NCI-H187 (cell line): ENCODE results near the gene OGFOD3.
"Not testable (repeated sequence)": the region's sequence is repeated elsewhere in the genome, so short reads cannot be mapped to it uniquely, and the experiment has no call there.

Experiments
- DNase-seq, 2 experiments: peaks; one replicate each; lab custom pipeline; 2025; lab: John Stamatoyannopoulos, UW

The OGFOD3 gene

GRCh38 chr17:82388223-82388921, 30.0 kb downstream of the OGFOD3 start:
- DNase-seq = no peak

DNA sequence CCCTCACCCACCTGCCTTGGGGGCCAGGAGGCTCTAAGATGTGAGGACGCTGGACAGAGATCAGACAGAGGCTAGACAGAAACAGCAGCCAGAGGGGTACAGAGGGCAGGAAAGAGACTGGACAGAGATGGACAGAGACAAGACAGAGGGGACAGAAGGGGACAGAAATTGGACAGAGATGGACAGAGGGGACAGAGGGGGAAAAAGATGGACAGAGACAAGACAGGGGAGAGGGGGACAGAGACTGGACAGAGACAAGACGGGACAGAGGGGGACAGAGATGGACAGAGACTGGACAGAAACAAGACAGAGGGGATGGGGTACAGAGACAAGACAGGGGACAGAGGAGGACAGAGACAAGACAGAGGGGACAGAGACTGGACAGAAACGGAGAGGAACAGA, 30.7 kb downstream of the OGFOD3 start:
- no peak for DNase-seq

DNA sequence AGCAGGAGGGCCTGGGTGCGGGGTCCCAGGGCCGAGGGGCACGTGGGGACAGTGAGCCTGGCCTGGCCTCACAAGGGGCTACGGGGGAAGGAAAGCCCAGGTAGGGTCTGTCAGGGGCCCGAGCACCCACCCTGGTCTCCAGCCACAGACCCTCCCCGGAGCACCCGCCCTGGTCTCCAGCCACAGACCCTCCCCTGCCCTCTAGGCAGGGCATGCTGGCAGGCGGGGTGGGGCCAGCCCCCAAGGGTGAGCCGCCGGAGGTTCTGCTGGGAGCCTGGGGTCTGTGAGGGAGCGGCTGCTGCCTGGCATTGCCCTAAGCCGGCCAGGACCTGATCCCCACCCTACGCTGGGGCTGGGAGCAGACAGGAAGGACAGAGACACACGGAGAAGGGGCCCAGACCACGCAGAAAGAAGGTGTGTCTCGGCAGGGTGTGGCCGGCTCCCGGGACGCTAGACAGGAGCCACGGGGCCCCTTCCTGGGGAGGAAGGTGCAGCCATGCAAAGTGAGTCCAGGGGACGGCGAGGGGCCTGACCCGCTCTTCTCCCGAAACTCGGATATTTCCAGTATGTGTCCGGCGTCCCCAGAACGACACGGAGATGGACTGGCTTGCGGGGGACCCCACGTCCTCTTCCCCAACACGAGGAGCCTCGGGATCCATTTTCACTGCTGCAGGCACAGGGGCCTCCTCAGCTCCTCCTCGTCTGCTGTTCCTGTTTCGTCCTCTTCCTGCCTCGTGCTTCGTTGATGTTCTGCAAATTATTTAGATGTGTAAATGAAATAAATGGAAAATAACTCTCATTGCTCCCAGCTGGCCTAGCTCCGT, 31.3 kb downstream of the OGFOD3 start:
- no peak for DNase-seq

- DNase-seq = no peak
Measured at GRCh38 chr17:82386255-82386831, 32.0 kb downstream of the OGFOD3 start.

- DNase-seq = no peak
Measured at GRCh38 chr17:82385559-82386254, 32.7 kb downstream of the OGFOD3 start.

- DNase-seq = peak; percentile 27 to 67
Measured at GRCh38 chr17:82384730-82385481, 33.5 kb downstream of the OGFOD3 start.

DNA sequence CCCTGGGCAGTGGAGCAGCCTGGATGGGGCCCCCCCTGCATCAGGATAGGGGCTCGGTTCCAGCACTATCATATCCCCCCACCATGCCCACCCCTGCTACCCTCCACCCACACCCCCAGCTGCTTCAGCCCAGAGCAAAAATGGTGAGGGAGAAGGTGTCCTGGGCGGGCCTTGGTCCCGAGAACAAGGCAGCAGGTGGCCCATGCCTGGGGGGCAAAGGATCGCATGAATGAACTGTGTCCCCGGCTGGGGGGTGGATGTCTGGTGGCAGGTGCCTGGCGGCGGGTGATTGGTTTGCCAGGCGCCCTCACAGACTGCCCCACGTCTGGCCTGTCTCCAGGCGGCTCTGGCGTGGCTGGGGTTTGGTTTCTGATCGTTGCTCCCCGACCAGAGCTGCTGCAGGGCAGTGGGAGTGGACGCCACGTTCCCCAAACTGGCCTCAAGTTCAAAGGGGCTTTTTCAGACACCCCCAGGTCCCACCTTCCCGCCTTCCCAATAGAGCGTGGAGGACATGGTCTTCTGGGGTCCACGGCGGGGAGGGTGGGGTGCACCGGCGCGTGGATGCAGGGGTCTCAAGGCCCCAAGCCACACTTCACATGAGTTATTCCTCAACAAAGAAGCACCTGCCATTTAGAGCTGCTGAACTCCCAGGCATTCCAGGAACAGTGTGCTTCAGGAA, 34.2 kb downstream of the OGFOD3 start:
- no peak for DNase-seq

- no peak for DNase-seq
Measured at GRCh38 chr17:82383411-82383810, 35.0 kb downstream of the OGFOD3 start.

GRCh38 chr17:82382933-82383255, 35.5 kb downstream of the OGFOD3 start:
- DNase-seq = no peak

DNA sequence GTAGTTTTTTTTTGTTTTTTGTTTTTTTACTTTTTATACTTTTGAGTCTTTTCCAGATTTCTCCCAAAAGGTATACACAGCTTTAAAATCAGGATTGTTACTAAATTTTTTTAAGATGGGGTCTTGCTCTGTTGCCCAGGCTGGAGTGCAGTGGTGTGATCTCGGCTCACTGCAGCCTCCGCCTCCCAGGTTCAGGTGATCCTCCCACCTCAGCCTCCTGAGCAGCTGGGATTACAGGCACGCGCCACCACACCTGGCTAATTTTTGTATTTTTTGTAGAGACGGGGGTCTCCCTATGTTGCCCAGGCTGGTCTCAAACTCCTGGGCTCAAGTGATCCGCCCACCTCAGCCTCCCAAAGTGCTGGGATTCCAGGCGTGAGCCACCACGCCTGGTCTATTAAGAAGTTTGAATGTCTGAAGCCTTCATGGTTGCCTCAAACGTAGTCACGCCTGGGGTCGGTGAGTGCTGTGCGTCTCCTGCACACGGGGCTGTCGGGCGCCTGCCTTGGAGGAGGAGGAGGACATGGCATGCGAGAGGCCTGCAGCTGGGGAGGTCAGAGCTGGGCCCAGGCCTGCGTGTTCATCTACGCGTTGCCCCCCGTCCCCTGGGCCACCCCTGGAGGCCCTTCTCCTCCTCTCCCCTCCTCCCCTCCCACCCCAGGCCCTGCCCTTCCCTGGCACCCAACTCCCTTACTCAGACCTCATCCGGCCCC, 36.0 kb downstream of the OGFOD3 start:
- not testable (repeated sequence) for DNase-seq

GRCh38 chr17:82381703-82382009, 36.7 kb downstream of the OGFOD3 start:
- not testable (repeated sequence) for DNase-seq

DNA sequence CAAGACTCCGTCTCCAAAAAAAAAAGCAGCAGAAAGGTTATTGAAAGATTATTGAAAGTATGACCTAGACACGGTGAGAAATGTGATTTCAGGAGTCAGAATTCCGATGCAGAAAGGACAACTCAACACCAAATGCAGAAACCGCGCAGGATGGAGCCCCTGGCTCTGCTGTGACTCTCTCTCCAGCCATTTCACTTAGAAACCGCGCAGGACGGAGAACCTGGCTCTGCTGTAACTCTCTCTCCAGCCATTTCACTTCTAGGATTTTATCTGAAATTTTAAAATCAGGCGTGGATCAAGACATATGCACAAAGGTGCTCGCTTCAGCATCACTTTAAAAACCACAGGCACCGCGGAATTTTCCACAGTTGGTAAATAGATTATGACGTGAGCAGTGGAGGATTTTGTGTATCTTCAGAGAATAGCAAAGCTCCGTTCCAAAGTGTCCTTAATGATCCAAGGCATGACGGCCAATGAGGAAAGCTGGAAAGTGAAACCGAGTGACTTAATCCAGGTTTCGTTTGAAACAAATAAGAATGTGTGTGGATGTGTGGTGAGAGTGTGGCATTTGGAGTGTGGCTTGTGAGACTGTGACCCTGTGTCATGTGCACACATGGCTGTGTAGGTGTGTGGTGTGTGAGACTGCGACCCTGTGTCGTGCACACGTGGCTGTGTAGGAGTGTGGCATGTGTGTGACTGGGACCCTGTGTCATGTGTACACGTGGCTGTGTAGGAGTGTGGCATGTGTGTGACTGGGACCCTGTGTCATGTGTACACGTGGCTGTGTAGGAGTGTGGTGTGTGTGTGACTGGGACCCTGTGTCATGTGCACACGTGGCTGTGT, 37.3 kb downstream of the OGFOD3 start:
- DNase-seq = no peak

- no peak for DNase-seq
Measured at GRCh38 chr17:82378741-82379021, 39.7 kb downstream of the OGFOD3 start.

DNA sequence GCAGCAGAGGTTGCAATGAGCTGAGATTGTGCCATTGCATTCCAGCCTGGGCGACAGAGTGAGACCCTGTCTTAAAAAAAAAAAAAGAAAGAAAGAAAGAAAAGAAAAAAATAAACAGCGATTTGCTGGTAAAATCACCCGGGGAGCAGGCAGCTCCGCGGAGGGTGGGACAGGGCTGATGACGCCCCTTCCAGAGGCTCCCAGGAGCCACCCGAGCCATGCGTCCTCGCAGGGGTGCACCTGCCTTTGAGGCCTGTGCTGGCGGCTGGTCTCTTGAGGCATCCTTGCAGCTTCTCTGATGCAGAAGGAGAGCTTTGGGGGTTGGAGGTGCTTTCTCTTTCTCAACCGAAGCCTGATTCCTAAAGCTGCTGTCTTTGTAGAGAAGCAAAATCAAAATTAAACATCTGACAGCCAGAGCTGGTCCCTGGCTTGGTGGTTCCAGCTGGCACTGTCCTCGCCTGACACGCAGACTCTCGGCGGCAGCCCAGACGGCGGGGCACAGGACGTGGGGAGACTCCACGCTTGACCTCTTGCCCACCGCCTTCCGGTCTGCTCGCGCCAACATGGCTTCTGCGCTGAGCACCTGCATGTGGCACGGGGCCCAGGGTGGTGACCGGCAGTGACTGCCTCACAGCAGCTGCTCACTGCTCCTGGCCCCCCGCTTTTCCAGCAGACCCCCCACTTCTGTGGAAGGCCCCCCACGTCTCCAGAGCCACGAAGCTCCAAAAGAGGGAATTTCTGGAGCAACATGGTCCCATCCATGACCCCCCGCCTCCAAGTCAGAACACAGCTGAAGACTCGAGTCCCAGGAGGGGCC, 40.3 kb downstream of the OGFOD3 start:
- no peak for DNase-seq

DNA sequence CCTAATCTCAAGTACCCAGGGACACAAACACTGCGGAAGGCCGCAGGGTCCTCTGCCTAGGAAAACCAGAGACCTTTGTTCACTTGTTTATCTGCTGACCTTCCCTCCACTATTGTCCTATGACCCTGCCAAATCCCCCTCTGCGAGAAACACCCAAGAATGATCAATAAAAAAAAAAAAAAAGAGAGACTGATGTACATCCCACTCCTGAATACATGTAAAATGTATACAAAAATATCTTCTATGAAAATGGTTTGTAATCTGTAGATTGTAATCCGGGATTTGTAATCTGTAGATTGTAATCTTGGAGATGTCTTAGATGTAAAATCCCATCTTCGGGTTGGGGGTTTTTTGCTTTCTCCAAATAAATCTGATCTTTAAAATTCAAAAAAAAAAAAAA, 41.1 kb downstream of the OGFOD3 start:
- not testable (repeated sequence) for DNase-seq

DNA sequence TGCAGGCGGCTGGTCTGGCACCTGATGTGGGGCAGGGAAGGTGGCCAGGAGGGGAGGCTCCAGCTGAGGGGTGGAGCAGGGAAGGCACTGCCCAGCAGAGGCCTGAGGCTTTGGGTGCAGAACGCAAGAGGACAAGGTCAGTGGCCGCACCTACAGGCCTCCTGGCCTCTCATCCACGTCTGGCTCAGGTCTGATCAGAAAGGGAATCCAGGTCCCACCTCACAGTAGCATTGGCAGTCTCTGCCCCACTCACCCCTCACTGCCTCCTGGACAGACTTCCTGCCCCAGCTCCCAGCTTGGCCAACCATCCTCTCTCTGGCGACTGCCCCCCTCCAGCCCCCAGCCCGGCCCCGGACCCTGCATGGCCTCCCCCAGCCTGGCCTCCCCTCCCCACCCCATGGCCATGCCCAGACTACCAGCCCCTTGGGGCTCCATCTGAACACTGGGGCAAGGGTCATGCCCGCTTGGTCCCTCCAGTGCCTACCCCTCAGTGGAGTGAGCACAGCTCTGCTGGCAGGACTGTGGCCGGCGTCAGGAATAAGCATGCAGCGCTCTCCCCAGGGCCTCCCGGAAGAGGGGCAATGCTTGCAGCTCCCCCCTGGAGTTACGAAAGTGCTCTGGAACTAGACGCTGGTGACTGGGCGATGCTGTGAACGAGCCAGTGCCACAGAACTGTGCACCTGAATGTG, 42.2 kb downstream of the OGFOD3 start:
- DNase-seq = no peak

- DNase-seq = no peak
Measured at GRCh38 chr17:82375359-82376041, 42.9 kb downstream of the OGFOD3 start.
